Sigmoid colon (tissue), 4 donors: Measurements from ENCODE around the gene TMEM135.
"Not testable (repeated sequence)": the region's sequence is repeated elsewhere in the genome, so short reads cannot be mapped to it uniquely, and the experiment has no call there.

Experiments
- CTCF ChIP-seq, 4 experiments: fragments of 450-650 bp in 3 of 4; fragments of 200-600 bp in 1 of 4; IDR thresholded peaks; one replicate each; pipeline ENCODE4 v1.5.1; 2016 to 2019; ENCODE audit warnings: antibody characterized with exemption in 4 of 4, mild to moderate bottlenecking in 3 of 4, moderate library complexity in 2 of 4
- EP300 ChIP-seq, 4 donors: sonication (generic); formaldehyde crosslinking; IDR thresholded peaks; one replicate each; pipeline ENCODE4 v1.6.1; 2017; ENCODE audit warnings: antibody characterized with exemption in 4 of 4
- POLR2A ChIP-seq, 2 donors: fragments of 450-650 bp; IDR thresholded peaks; one replicate each; pipeline ENCODE4 v1.6.1; 2016; ENCODE audit warnings: antibody characterized with exemption in 2 of 2, mild to moderate bottlenecking in 2 of 2, moderate library complexity in 2 of 2
- POLR2AphosphoS5 ChIP-seq, 4 donors: sonication (generic); formaldehyde crosslinking; IDR thresholded peaks; one replicate each; pipeline ENCODE4 v1.6.1; 2017; ENCODE audit warnings: antibody characterized with exemption in 4 of 4

- not testable (repeated sequence) for TF ChIP-seq CTCF, POLR2A, POLR2AphosphoS5, EP300 (IDR thresholded peaks at IDR 0.05)
Observed at GRCh38 chr11:87107379-87107778, 69.6 kb downstream of the TMEM135 start.
